Astrocyte of the spinal cord (primary cell): ENCODE results near the gene SURF2.
"Not testable (repeated sequence)": the region's sequence is repeated elsewhere in the genome, so short reads cannot be mapped to it uniquely, and the experiment has no call there.

Experiments used
- DNase-seq: peaks from one replicate; pipeline ENCODE4 v3.0.0; 2011; ENCODE audit warnings: low read depth, low spot score
- H3K4me3 ChIP-seq: 2 replicates; pipeline ENCODE4 v1.5.1; 2011; ENCODE audit warnings: low read depth, mild to moderate bottlenecking, low read length, moderate library complexity
- in situ Hi-C: cut with HindIII; loops from 2 replicates; pipeline ENCODE4 v1.10.0; 2017; ENCODE audit warnings: low sequenced_read_pairs
- TF ChIP-seq, protein P1 (sequence below): IDR thresholded peaks from 2 replicates; pipeline ENCODE4 v1.5.1; 2012; ENCODE audit warnings: low read depth, mild to moderate bottlenecking, low read length, inconsistent platforms

The SURF2 gene

GRCh38 chr9:133356391-133357091 lies at the start of gene SURF2, which contains the start of gene SURF1:
TSS of gene SURF2 (plus strand) at chr9:133356550. CDS start at chr9:133356593, 43 bp downstream.
TSS of gene SURF1 (minus strand) at chr9:133356487. CDS start at chr9:133356453, 34 bp downstream.
- in situ Hi-C loops: no loop called here
- H3K4me3 ChIP-seq: peak within 1 kb of the TSS; percentile 81
- TF ChIP-seq, protein P1, sequence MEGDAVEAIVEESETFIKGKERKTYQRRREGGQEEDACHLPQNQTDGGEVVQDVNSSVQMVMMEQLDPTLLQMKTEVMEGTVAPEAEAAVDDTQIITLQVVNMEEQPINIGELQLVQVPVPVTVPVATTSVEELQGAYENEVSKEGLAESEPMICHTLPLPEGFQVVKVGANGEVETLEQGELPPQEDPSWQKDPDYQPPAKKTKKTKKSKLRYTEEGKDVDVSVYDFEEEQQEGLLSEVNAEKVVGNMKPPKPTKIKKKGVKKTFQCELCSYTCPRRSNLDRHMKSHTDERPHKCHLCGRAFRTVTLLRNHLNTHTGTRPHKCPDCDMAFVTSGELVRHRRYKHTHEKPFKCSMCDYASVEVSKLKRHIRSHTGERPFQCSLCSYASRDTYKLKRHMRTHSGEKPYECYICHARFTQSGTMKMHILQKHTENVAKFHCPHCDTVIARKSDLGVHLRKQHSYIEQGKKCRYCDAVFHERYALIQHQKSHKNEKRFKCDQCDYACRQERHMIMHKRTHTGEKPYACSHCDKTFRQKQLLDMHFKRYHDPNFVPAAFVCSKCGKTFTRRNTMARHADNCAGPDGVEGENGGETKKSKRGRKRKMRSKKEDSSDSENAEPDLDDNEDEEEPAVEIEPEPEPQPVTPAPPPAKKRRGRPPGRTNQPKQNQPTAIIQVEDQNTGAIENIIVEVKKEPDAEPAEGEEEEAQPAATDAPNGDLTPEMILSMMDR: peak; percentile 12
- peak; percentile 76 for DNase-seq

- TF ChIP-seq, protein P1: no peak
- no peak for DNase-seq
- no peak overlapping the region for H3K4me3 ChIP-seq
- in situ Hi-C loops: no loop called here
Observed at GRCh38 chr9:133307301-133307700, 49.0 kb upstream of the SURF2 start.

GRCh38 chr9:133309608-133310007 lies 46.7 kb upstream of the SURF2 start:
- DNase-seq: no peak
- TF ChIP-seq, protein P1: no peak
- in situ Hi-C loops: no loop called here

DNA sequence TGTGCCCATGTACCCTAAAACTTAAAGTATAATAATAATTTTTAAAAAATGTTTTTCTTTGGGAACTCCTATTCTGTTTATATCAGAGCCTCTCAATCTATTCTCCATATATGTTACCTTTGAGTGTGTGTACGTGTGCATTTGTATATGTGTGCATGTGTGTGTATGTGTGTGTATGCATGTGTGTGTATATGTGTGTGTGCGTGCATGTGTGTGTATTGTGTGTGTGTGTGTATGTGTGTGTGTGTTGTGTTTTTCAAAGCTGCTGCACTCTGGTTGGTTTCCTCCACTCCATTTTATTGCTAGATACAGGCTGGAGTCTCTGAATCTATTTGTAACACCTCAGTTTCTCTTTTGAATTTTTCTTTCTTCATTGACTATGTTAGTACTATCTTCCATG lies 40.4 kb upstream of the SURF2 start:
- TF ChIP-seq, protein P1: no peak
- no peak overlapping the region for H3K4me3 ChIP-seq
- DNase-seq: no peak
- in situ Hi-C loops: no loop called here

More at GRCh38 chr9:133309608-133310007, 46.7 kb upstream of the SURF2 start:
- no peak overlapping the region for H3K4me3 ChIP-seq

DNA sequence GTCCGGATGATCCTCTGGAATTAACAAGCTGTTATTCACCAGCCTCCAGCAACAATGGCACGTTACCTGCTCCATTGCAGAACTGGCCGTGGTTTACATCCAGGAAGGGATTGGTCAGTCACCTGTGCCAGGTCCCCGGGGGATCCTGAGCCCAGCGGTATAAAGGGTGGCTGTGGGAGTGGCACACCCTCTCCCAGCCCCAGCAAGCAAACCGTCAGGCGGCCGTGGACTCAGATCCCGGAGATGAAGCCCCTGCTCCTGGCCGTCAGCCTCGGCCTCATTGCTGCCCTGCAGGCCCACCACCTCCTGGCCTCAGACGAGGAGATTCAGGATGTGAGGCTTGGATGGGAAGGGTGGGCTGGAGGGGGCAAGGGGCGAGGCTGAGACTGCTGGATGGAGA lies 38.8 kb upstream of the SURF2 start:
- in situ Hi-C loops, H3K4me3 ChIP-seq, DNase-seq: not testable (repeated sequence)

- TF ChIP-seq, protein P1: no peak
- no peak for DNase-seq
- in situ Hi-C loops: no loop called here
- H3K4me3 ChIP-seq: no peak overlapping the region
Observed at GRCh38 chr9:133320421-133320881, 35.9 kb upstream of the SURF2 start.

DNA sequence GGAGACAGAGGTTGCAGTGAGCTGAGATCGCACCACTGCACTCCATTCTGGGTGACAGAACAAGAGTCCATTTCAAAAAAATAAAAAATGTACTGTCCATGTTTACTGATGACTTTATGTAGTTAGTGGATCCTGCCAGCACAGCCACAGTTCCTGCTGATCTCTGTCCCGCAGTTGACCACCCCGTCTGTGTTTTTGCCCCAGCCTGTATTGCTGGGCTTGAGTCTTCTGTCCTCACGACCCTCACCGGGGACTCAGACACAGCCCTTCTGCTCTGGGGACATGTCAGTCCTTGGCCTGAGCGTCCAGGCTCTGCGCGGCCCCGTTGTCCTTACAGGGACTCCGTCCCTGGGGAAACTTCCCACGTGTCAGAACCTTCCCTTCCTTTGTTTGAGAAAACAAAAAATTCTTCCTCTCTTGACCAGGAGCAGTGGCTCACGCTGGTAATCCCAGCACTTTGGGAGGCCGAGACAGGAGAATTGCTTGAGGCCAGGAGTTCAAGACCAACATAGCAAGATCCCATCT lies 34.9 kb upstream of the SURF2 start:
- in situ Hi-C loops: no loop called here
- no peak for DNase-seq
- no peak overlapping the region for H3K4me3 ChIP-seq
- TF ChIP-seq, protein P1: no peak
